Panc1 (cell line): Measurements from ENCODE around the gene CHCHD6. TPM values are rescaled to one million over a fixed set of nuclear protein-coding genes. Genes with fewer than 3 reads are reported as not detected.

Experiments
- ATAC-seq: fragments of 200-7000 bp; cut with Tn5 transposase; 2 replicates; pipeline ENCODE4 v1.9.1; 2020; ENCODE audit warnings: mild to moderate bottlenecking, moderate library complexity
- BruUV-seq: library from RNA; stranded (reverse); fragments of 400-500 nt; replicated peaks from 2 replicates; lab custom pipeline; 2021; lab: Mats Ljungman, UMichigan
- CTCF ChIA-PET: fragments of 300-600 bp; sonication (Branson Sonifier 250); formaldehyde crosslinking; loops from one replicate; lab custom pipeline; 2022; ENCODE audit warnings: antibody characterized with exemption; lab: Charles Lee
- POLR2A ChIA-PET: fragments of 300-600 bp; sonication (Branson Sonifier 250); formaldehyde crosslinking; loops from one replicate; lab custom pipeline; 2022; ENCODE audit warnings: antibody characterized with exemption; lab: Charles Lee
- DNase-seq: peaks from one replicate; pipeline ENCODE4 v3.0.0-alpha.2; 2010; ENCODE audit warnings: low read depth, low spot score
- H3K27ac ChIP-seq: 2 replicates; pipeline ENCODE4 v1.5.1; 2011; ENCODE audit warnings: mild to moderate bottlenecking, low read length, inconsistent platforms
- H3K27me3 ChIP-seq: fragments of 200-500 bp; sonication (Bioruptor generic); 2 replicates; pipeline ENCODE4 v1.6.0; 2014; ENCODE audit warnings: low read length, inconsistent platforms; ENCODE audit not compliant: control insufficient read depth, insufficient read depth
- H3K36me3 ChIP-seq: fragments of 200-500 bp; sonication (Bioruptor generic); 2 replicates; pipeline ENCODE4 v1.5.1; 2014; ENCODE audit warnings: inconsistent platforms, mild to moderate bottlenecking, low read length, moderate library complexity; ENCODE audit not compliant: control insufficient read depth, insufficient read depth
- H3K4me1 ChIP-seq: 2 replicates; pipeline ENCODE4 v1.5.1; 2011; ENCODE audit warnings: inconsistent platforms, mild to moderate bottlenecking, low read length, moderate library complexity; ENCODE audit not compliant: control insufficient read depth, insufficient read depth
- H3K4me3 ChIP-seq, 2 experiments: 2 replicates each; pipeline ENCODE4 v1.5.1; 2011 to 2012; ENCODE audit warnings: low read depth in 2 of 2, low read length in 2 of 2, mild to moderate bottlenecking in 2 of 2, inconsistent platforms in 1 of 2, moderate library complexity in 1 of 2
- H3K9me3 ChIP-seq: fragments of 200-500 bp; sonication (Bioruptor generic); 2 replicates; pipeline ENCODE4 v1.5.1; 2014; ENCODE audit warnings: low read depth, mild to moderate bottlenecking, inconsistent platforms, low read length, moderate library complexity; ENCODE audit not compliant: control insufficient read depth, insufficient read depth
- POLR2AphosphoS5 ChIP-seq: IDR thresholded peaks from 2 replicates; pipeline ENCODE4 v1.6.1; 2012; ENCODE audit warnings: mild to moderate bottlenecking, low read depth, low read length, moderate library complexity
- REST ChIP-seq, 2 experiments: IDR thresholded peaks; 2 replicates each; pipeline ENCODE4 v1.6.1; 2011 to 2012; ENCODE audit warnings: low read depth in 2 of 2, control low read depth in 1 of 2, low read length in 1 of 2, mild to moderate bottlenecking in 1 of 2, moderate library complexity in 1 of 2; ENCODE audit not compliant: insufficient read depth in 1 of 2
- SIN3A ChIP-seq: IDR thresholded peaks from 2 replicates; pipeline ENCODE4 v1.6.1; 2012; ENCODE audit warnings: low read depth, mild to moderate bottlenecking, low read length, moderate library complexity, borderline replicate concordance; ENCODE audit not compliant: insufficient read depth
- TCF7L2 ChIP-seq: IDR thresholded peaks from 2 replicates; pipeline ENCODE4 v1.6.1; 2011; ENCODE audit warnings: mild to moderate bottlenecking, low read depth, low read length, inconsistent platforms
- in situ Hi-C: cut with HindIII; loops from 2 replicates; pipeline ENCODE4 v1.10.0; 2016; ENCODE audit warnings: low sequenced_read_pairs, low pct_unique_long_range_greater_than_20kb
- intact Hi-C: fragments of 100-400 bp; cut with micrococcal nuclease; formaldehyde crosslinking; loops from one replicate; pipeline ENCODE4 v1.10.0; 2022; ENCODE audit not compliant: unreplicated experiment
- total RNA-seq: library from RNA; stranded (reverse); gene quantifications from one replicate; pipeline ENCODE4 v1.2.1, GENCODE V29; 2021; ENCODE audit not compliant: unreplicated experiment
- TF ChIP-seq, protein P1 (sequence below): fragments of 450-650 bp; IDR thresholded peaks from 2 replicates; pipeline ENCODE4 v1.5.1; 2017; ENCODE audit warnings: mild to moderate bottlenecking

The CHCHD6 gene
- total RNA-seq, 1 experiment from 2014 or later: 31.5 TPM

- TF ChIP-seq SIN3A (no peak), POLR2AphosphoS5 (no peak), TCF7L2 (no peak), REST (IDR thresholded peaks at IDR 0.05; ENCODE audit: insufficient read depth in 1 of 2, low read depth in 2 of 2, low read length in 1 of 2) (no peak)
- TF ChIP-seq, protein P1, sequence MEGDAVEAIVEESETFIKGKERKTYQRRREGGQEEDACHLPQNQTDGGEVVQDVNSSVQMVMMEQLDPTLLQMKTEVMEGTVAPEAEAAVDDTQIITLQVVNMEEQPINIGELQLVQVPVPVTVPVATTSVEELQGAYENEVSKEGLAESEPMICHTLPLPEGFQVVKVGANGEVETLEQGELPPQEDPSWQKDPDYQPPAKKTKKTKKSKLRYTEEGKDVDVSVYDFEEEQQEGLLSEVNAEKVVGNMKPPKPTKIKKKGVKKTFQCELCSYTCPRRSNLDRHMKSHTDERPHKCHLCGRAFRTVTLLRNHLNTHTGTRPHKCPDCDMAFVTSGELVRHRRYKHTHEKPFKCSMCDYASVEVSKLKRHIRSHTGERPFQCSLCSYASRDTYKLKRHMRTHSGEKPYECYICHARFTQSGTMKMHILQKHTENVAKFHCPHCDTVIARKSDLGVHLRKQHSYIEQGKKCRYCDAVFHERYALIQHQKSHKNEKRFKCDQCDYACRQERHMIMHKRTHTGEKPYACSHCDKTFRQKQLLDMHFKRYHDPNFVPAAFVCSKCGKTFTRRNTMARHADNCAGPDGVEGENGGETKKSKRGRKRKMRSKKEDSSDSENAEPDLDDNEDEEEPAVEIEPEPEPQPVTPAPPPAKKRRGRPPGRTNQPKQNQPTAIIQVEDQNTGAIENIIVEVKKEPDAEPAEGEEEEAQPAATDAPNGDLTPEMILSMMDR: no peak
- Histone ChIP-seq H3K4me1 (peaks cover 15% of the 10 kb centered on the region), H3K27me3 (no peaks in the 10 kb centered on the region), H3K36me3 (no peaks in the 10 kb centered on the region), H3K27ac (no peak overlapping the region), H3K4me3 (no peak overlapping the region), H3K9me3 (no peaks in the 10 kb centered on the region)
- ChIA-PET POLR2A (no interaction called here), CTCF (no interaction called here)
- in situ Hi-C loops (no loop called here), intact Hi-C loops (no loop called here)
- DNase-seq: no peak
- no TSS peak for BruUV-seq
- no peak for ATAC-seq
Observed at GRCh38 chr3:126747768-126748167, 43.7 kb downstream of the CHCHD6 start.

GRCh38 chr3:126748701-126749546 is 44.9 kb downstream of the CHCHD6 start:
- CTCF ChIA-PET: no interaction called here
- no peak overlapping the region for H3K27ac ChIP-seq
- peaks cover 20% of the 10 kb centered on the region for H3K4me1 ChIP-seq
- no peak for ATAC-seq
- intact Hi-C loops: no loop called here
- POLR2A ChIA-PET: interaction anchor here (0.6 kb wide), 1 partner anchor 66 kb away, joined by 13 read pairs; no protein-coding TSS in a partner anchor
- no peak overlapping the region for H3K4me3 ChIP-seq
- in situ Hi-C loops: no loop called here
- no peak for TF ChIP-seq POLR2AphosphoS5
- no peak for TF ChIP-seq SIN3A
- TF ChIP-seq REST (IDR thresholded peaks at IDR 0.05; ENCODE audit: insufficient read depth in 1 of 2, low read depth in 2 of 2, low read length in 1 of 2): no peak
- TF ChIP-seq TCF7L2: no peak
- TF ChIP-seq, protein P1: no peak
- BruUV-seq: TSS peak; percentile 39
- H3K36me3 ChIP-seq: no peaks in the 10 kb centered on the region
- no peaks in the 10 kb centered on the region for H3K9me3 ChIP-seq
- no peak for DNase-seq
- H3K27me3 ChIP-seq: no peaks in the 10 kb centered on the region
